ENCODE results near the gene SMPD4. TPM values are rescaled to one million over a fixed set of nuclear protein-coding genes. Genes with fewer than 3 reads are reported as not detected.
A peak's percentile ranks its signal among the peaks of the same experiment; 100 is the strongest.
"Not testable (repeated sequence)": the region's sequence is repeated elsewhere in the genome, so short reads cannot be mapped to it uniquely, and the experiment has no call there.

SMPD4 gene
- total RNA-seq, 2 donors from 2014 or later, result 67.6 to 83.3 TPM

- H3K4me1 Mint-ChIP-seq, result peaks cover 16% of the 10 kb centered on the region
- ATAC-seq; DNase-seq; H3K27me3 Mint-ChIP-seq; H3K9me3 ChIP-seq (ENCODE audit: control insufficient read depth, low read length, poor library complexity, severe bottlenecking); H3K36me3 Mint-ChIP-seq (ENCODE audit: low read depth): not testable (repeated sequence)
- peak overlapping the region; percentile 56 for H3K27ac Mint-ChIP-seq
- H3K4me3 Mint-ChIP-seq, result peak overlapping the region; percentile 76
Measured at GRCh38 chr2:130182826-130183511, 1.6 kb upstream of the SMPD4 start.

DNA sequence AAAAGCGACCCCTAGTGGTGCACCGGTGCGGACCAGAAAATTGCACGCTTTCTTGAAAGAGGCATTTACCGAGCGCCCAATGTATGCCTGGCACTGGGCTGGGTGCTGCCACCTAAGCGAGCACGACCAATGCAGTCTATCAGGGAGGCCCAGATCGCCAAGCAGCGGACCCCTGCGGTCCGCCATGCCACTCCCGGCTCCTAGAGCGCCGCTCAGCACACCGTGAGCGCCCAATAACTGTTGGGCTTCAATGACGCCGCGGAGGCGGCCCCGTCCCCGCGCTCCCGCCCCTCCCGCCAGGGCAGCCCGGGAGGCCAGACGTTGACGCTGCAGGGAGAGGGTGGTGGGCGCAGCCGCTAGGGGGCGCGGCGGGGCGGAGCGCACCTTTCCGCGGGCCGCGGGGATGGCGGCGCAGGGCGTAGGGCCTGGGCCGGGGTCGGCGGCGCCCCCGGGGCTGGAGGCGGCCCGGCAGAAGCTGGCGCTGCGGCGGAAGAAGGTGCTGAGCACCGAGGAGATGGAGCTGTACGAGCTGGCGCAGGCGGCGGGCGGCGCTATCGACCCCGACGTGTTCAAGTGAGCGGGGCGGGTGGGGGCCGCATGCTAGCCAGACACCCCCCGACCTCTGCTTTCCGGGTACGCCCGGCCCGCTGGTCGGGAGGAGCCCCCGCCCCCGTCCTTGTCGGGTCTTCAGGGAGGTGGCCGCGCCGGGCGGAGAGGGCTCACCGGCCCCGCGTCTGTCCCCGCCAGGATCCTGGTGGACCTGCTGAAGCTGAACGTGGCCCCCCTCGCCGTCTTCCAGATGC, 679 bp upstream of the SMPD4 start, which contains the start of gene MZT2B:
MZT2B (plus strand) TSS at position 383 of the 803 bp plus-strand sequence; CDS start at position 404, 21 bp downstream.
- Mint-ChIP-seq H3K4me1 (peaks cover 18% of the 10 kb centered on the region), H3K27ac (peak within 1 kb of the TSS; percentile 87), H3K4me3 (peak within 1 kb of the TSS; percentile 87)
- ATAC-seq, result peak; percentile 83
- not testable (repeated sequence) for H3K27me3 Mint-ChIP-seq; H3K9me3 ChIP-seq (ENCODE audit: control insufficient read depth, low read length, poor library complexity, severe bottlenecking); H3K36me3 Mint-ChIP-seq (ENCODE audit: low read depth)
- DNase-seq, result peak; percentile 86 to 91 (median 86)

DNA sequence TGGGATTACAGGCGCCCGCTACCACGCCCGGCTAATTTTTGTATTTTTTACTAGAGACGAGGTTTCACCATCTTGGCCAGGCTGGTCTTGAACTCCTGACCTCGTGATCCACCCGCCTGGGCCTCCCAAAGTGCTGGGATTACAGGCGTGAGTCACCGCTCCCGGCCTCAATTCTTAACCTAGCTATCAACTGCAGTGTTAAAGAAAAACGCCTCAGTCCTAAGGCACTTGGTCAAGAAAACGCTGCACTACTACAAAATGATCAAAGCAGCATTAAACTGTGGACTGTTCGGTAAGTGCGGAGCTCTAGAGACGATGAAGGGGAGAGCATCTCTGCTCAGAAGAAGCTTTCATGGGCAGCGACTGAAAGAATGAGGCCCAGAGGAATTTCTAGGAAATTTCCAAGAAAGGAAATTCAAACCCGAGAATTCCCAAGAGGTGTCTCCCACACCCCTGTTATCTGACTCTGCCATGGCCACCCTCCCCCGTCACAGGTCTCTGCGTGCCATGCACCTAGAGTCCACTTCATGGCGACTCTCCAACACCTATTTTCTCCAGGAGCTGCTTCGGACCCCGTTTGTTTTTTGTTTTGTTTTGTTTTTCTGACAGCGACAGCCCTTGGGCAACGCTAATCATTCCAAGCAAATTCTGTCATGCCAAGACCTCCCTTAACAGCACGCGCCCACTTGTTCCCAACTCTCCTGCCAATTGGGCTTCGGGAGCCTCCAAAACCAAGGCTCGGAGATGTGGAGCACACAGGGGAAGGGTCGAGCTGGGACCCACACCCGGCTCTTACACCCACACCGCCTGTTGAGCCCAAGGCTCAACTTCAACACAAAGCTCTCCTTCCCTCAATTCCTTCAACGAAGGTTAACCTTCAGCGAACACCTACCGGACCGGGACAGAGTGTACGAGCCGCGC, 738 bp downstream of the SMPD4 start:
- H3K4me3 Mint-ChIP-seq, result peak overlapping the region; percentile 87
- H3K9me3 ChIP-seq (ENCODE audit: control insufficient read depth, low read length, poor library complexity, severe bottlenecking); DNase-seq; ATAC-seq; H3K36me3 Mint-ChIP-seq (ENCODE audit: low read depth); H3K27me3 Mint-ChIP-seq: not testable (repeated sequence)
- H3K4me1 Mint-ChIP-seq, result peaks cover 18% of the 10 kb centered on the region
- peak overlapping the region; percentile 87 for H3K27ac Mint-ChIP-seq

- H3K36me3 Mint-ChIP-seq (ENCODE audit: low read depth); H3K27ac Mint-ChIP-seq; DNase-seq; H3K4me3 Mint-ChIP-seq; ATAC-seq; H3K27me3 Mint-ChIP-seq; H3K9me3 ChIP-seq (ENCODE audit: control insufficient read depth, low read length, poor library complexity, severe bottlenecking); H3K4me1 Mint-ChIP-seq: not testable (repeated sequence)
Measured at GRCh38 chr2:130174866-130175265, 6.5 kb downstream of the SMPD4 start.

DNA sequence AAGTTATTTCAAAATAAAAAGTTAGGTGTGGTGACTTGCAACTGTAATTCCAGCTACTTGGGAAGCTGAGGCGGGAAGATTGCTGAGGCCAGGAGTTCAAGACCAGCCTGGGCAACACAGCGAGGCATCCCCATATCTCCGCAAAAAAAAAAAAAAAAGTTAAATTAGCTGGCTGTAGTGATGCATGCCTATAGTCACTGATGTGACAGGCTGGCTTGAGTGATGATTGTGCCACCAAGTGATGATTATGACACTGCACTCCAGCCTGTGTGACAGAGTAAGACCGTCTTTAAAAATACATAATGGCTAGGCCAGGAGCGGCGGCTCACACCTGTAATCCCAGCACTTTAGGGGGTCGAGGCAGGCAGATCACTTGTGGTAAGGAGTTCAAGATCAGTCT, 11.5 kb downstream of the SMPD4 start:
- ATAC-seq (no peak), DNase-seq (no peak)
- H3K27ac Mint-ChIP-seq, result no peak overlapping the region
- H3K4me3 Mint-ChIP-seq, result peak overlapping the region; percentile 39
- H3K36me3 Mint-ChIP-seq (ENCODE audit: low read depth), result no peaks in the 10 kb centered on the region
- no peaks in the 10 kb centered on the region for H3K27me3 Mint-ChIP-seq
- peaks cover 2% of the 10 kb centered on the region for H3K4me1 Mint-ChIP-seq
- H3K9me3 ChIP-seq (ENCODE audit: control insufficient read depth, low read length, poor library complexity, severe bottlenecking), result no peaks in the 10 kb centered on the region

DNA sequence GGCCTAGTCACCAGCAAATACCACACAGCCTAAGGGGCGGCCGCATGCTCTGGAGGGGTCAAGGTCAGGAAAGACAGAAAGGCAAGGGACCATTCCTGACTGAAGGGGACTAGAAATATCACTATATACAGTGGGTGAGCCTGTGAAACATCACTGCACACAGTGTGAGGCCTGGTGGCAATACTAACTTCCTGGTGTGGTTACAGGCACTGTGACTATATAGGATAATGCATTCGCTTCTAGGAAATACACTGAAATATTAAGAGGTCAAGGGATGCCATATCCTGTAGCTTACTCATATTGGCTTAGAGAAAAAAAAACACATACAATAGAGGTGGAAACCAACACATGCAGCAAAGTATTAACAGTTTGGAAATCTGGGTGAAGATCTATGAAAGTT, 12.2 kb downstream of the SMPD4 start:
- H3K4me3 Mint-ChIP-seq; H3K27ac Mint-ChIP-seq; DNase-seq; H3K36me3 Mint-ChIP-seq (ENCODE audit: low read depth); H3K27me3 Mint-ChIP-seq; H3K4me1 Mint-ChIP-seq; H3K9me3 ChIP-seq (ENCODE audit: control insufficient read depth, low read length, poor library complexity, severe bottlenecking): not testable (repeated sequence)
- ATAC-seq, result peak; percentile 30

DNA sequence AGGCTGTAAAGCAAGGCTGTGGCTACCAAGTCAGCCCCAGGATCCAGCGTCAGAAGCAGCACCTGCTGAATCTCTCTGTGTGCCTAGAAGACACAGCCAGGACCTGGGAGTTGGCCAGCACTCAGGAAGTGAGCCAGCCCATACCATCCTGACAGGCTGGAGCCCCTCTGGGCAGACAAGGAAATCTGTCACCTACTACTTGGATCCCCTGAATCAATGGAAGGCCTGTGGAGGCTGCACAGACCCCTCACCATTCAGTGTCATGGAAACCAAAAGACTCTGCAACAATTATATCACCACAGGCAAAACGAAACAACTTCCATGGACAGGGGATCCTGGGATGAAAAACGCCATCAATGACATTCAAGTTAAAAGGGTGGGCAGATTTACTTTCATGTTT, 14.8 kb downstream of the SMPD4 start:
- not testable (repeated sequence) for DNase-seq; H3K4me1 Mint-ChIP-seq; H3K36me3 Mint-ChIP-seq (ENCODE audit: low read depth); ATAC-seq; H3K4me3 Mint-ChIP-seq; H3K27me3 Mint-ChIP-seq; H3K27ac Mint-ChIP-seq; H3K9me3 ChIP-seq (ENCODE audit: control insufficient read depth, low read length, poor library complexity, severe bottlenecking)

- no peak overlapping the region for H3K4me3 Mint-ChIP-seq
- no peaks in the 10 kb centered on the region for H3K9me3 ChIP-seq (ENCODE audit: control insufficient read depth, low read length, poor library complexity, severe bottlenecking)
- DNase-seq (no peak), ATAC-seq (no peak)
- peaks cover 2% of the 10 kb centered on the region for H3K4me1 Mint-ChIP-seq
- H3K27me3 Mint-ChIP-seq, result no peaks in the 10 kb centered on the region
- no peaks in the 10 kb centered on the region for H3K36me3 Mint-ChIP-seq (ENCODE audit: low read depth)
- H3K27ac Mint-ChIP-seq, result no peak overlapping the region
Measured at GRCh38 chr2:130165293-130166016, 15.9 kb downstream of the SMPD4 start.

DNA sequence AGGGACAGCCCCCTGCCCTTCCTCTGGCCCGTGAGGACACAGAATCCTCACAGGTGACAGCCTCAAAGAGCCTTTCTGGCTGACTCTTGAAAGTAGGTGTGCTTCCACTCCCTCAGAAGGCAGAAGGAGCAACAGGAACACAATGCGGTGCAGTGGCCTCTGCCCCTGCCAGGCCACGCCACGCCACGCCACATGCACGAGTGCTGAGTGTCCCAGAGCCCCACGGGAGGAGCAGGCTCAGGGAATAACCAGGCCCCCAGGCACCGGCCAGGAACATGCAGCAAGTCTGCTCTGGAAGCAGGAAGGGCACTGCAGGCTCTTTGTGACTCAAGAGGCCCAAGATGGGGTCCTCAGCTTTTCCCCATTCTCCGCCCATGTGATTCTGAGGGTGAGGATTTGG, 18.4 kb downstream of the SMPD4 start:
- DNase-seq, result no peak
- H3K4me3 Mint-ChIP-seq, result no peak overlapping the region
- no peak for ATAC-seq
- H3K4me1 Mint-ChIP-seq, result peaks cover 4% of the 10 kb centered on the region
- H3K27me3 Mint-ChIP-seq, result no peaks in the 10 kb centered on the region
- peaks cover 2% of the 10 kb centered on the region for H3K36me3 Mint-ChIP-seq (ENCODE audit: low read depth)
- H3K27ac Mint-ChIP-seq, result no peak overlapping the region
- no peaks in the 10 kb centered on the region for H3K9me3 ChIP-seq (ENCODE audit: control insufficient read depth, low read length, poor library complexity, severe bottlenecking)

- H3K36me3 Mint-ChIP-seq (ENCODE audit: low read depth); H3K27me3 Mint-ChIP-seq; ATAC-seq; H3K4me3 Mint-ChIP-seq; H3K4me1 Mint-ChIP-seq; H3K27ac Mint-ChIP-seq; DNase-seq; H3K9me3 ChIP-seq (ENCODE audit: control insufficient read depth, low read length, poor library complexity, severe bottlenecking): not testable (repeated sequence)
Measured at GRCh38 chr2:130162486-130162885, 18.9 kb downstream of the SMPD4 start.

- H3K9me3 ChIP-seq (ENCODE audit: control insufficient read depth, low read length, poor library complexity, severe bottlenecking); ATAC-seq; H3K27ac Mint-ChIP-seq; H3K4me1 Mint-ChIP-seq; DNase-seq; H3K36me3 Mint-ChIP-seq (ENCODE audit: low read depth); H3K27me3 Mint-ChIP-seq; H3K4me3 Mint-ChIP-seq: not testable (repeated sequence)
Measured at GRCh38 chr2:130160838-130161705, 20.3 kb downstream of the SMPD4 start.

- H3K4me1 Mint-ChIP-seq, result peaks cover 4% of the 10 kb centered on the region
- ATAC-seq (no peak), DNase-seq (no peak)
- H3K4me3 Mint-ChIP-seq, result no peak overlapping the region
- H3K36me3 Mint-ChIP-seq (ENCODE audit: low read depth), result peaks cover 2% of the 10 kb centered on the region
- H3K27me3 Mint-ChIP-seq, result no peaks in the 10 kb centered on the region
- H3K9me3 ChIP-seq (ENCODE audit: control insufficient read depth, low read length, poor library complexity, severe bottlenecking), result no peaks in the 10 kb centered on the region
- no peak overlapping the region for H3K27ac Mint-ChIP-seq
Measured at GRCh38 chr2:130160131-130160530, 21.3 kb downstream of the SMPD4 start.
